Neuronal stem cell (in vitro differentiated cells): Measurements from ENCODE around the gene BLOC1S5.

Source experiments
- DNase-seq: peaks from one replicate; pipeline ENCODE4 v3.0.0-alpha.2; 2013; ENCODE audit warnings: low spot score
- H2AFZ ChIP-seq: one replicate; pipeline ENCODE4 v1.6.1; 2013; ENCODE audit warnings: mild to moderate bottlenecking, low read length, inconsistent platforms
- H2AK5ac ChIP-seq: 2 replicates; pipeline ENCODE4 v1.6.1; 2013; ENCODE audit warnings: low read depth, mild to moderate bottlenecking, inconsistent platforms, low read length, moderate library complexity, mixed read lengths
- H2BK120ac ChIP-seq: 2 replicates; pipeline ENCODE4 v1.6.1; 2013; ENCODE audit warnings: low read depth, mild to moderate bottlenecking, inconsistent platforms, low read length, moderate library complexity, mixed read lengths
- H2BK12ac ChIP-seq: one replicate; pipeline ENCODE4 v1.6.1; 2013; ENCODE audit warnings: low read length, inconsistent platforms
- H2BK15ac ChIP-seq: 2 replicates; pipeline ENCODE4 v1.6.1; 2013; ENCODE audit warnings: mild to moderate bottlenecking, low read length, inconsistent platforms, mixed read lengths
- H2BK5ac ChIP-seq: one replicate; pipeline ENCODE4 v1.6.1; 2013; ENCODE audit warnings: inconsistent platforms, mild to moderate bottlenecking, low read length, moderate library complexity
- H3K14ac ChIP-seq: one replicate; pipeline ENCODE4 v1.6.1; 2013; ENCODE audit warnings: low read length, inconsistent platforms
- H3K18ac ChIP-seq: 2 replicates; pipeline ENCODE4 v1.6.1; 2013; ENCODE audit warnings: low read length, inconsistent platforms
- H3K23ac ChIP-seq: 2 replicates; pipeline ENCODE4 v1.6.1; 2013; ENCODE audit warnings: low read depth, mild to moderate bottlenecking, mixed read lengths, low read length, inconsistent platforms; ENCODE audit not compliant: poor library complexity
- H3K27ac ChIP-seq: replicated peaks from 3 replicates; pipeline ENCODE4 v1.5.1; 2013; ENCODE audit warnings: low read length, inconsistent platforms
- H3K27me3 ChIP-seq, 3 experiments: 2 replicates each; pipeline ENCODE4 v1.6.1; 2013; ENCODE audit warnings: low read length in 3 of 3, mild to moderate bottlenecking in 2 of 3, inconsistent platforms in 1 of 3, low read depth in 1 of 3, mixed read lengths in 1 of 3, moderate library complexity in 1 of 3; ENCODE audit not compliant: control insufficient read depth in 3 of 3, insufficient read depth in 3 of 3
- H3K36me3 ChIP-seq, 2 donors: replicated peaks in 1 of 2; 2 replicates each; pipeline ENCODE4 v1.6.1; 2013; ENCODE audit warnings: low read length in 2 of 2; ENCODE audit not compliant: control insufficient read depth in 2 of 2, insufficient read depth in 2 of 2
- H3K4ac ChIP-seq: 2 replicates; pipeline ENCODE4 v1.6.1; 2013; ENCODE audit warnings: inconsistent platforms, mild to moderate bottlenecking, low read length, moderate library complexity
- H3K4me1 ChIP-seq, 2 donors: 1 replicate in 1 of 2; 2 replicates in 1 of 2; pipeline ENCODE4 v1.6.1; 2013; ENCODE audit warnings: low read length in 2 of 2, low read depth in 1 of 2; ENCODE audit not compliant: control insufficient read depth in 2 of 2, insufficient read depth in 1 of 2
- H3K4me2 ChIP-seq: one replicate; pipeline ENCODE4 v1.6.1; 2013; ENCODE audit warnings: mild to moderate bottlenecking, low read length, inconsistent platforms; ENCODE audit not compliant: insufficient read depth, poor library complexity, severe bottlenecking
- H3K4me3 ChIP-seq, 2 donors: 2 replicates each; pipeline ENCODE4 v1.5.1; 2013; ENCODE audit warnings: low read length in 2 of 2, mild to moderate bottlenecking in 2 of 2, inconsistent platforms in 1 of 2, moderate library complexity in 1 of 2
- H3K79me1 ChIP-seq: one replicate; pipeline ENCODE4 v1.6.1; 2013; ENCODE audit warnings: low read depth, mild to moderate bottlenecking, inconsistent platforms, low read length, moderate library complexity
- H3K9ac ChIP-seq: one replicate; pipeline ENCODE4 v1.6.1; 2013; ENCODE audit warnings: mild to moderate bottlenecking, low read depth, low read length, inconsistent platforms; ENCODE audit not compliant: poor library complexity
- H3K9me3 ChIP-seq, 2 donors: replicated peaks in 1 of 2; 2 replicates each; pipeline versions ENCODE3 to v1.6.1; 2013; ENCODE audit warnings: low read length in 2 of 2, mild to moderate bottlenecking in 2 of 2, inconsistent platforms in 1 of 2, low read depth in 1 of 2, mixed read lengths in 1 of 2, moderate library complexity in 1 of 2; ENCODE audit not compliant: control insufficient read depth in 2 of 2, insufficient read depth in 1 of 2
- H4K8ac ChIP-seq: one replicate; pipeline ENCODE4 v1.6.1; 2013; ENCODE audit warnings: low read depth, mild to moderate bottlenecking, inconsistent platforms, low read length, moderate library complexity
- H4K91ac ChIP-seq: one replicate; pipeline ENCODE4 v1.6.1; 2013; ENCODE audit warnings: low read length, low read depth, mild to moderate bottlenecking, inconsistent platforms; ENCODE audit not compliant: poor library complexity
- WGBS, 2 donors: extraction: QIAGEN DNeasy Blood & Tissue Kit; methylation state at CpG; one replicate each; pipeline ENCODE4 v1.1.7; 2013; ENCODE audit warnings: missing lambda C conversion rate in 2 of 2, mixed read lengths in 1 of 2; ENCODE audit not compliant: insufficient read length in 2 of 2, insufficient replicate concordance in 1 of 2; ENCODE audit errors: extremely low coverage in 2 of 2; 5-methylcytosine and 5-hydroxymethylcytosine counted together

BLOC1S5 gene

GRCh38 chr6:7996538-7997111 is 67.6 kb downstream of the BLOC1S5 start:
- H3K27ac ChIP-seq = no peak overlapping the region
- H2BK15ac ChIP-seq = no peak overlapping the region
- H4K91ac ChIP-seq = no peak overlapping the region
- H2AK5ac ChIP-seq = no peak overlapping the region
- H3K23ac ChIP-seq = no peak overlapping the region
- no peak overlapping the region for H3K14ac ChIP-seq
- H3K79me1 ChIP-seq = no peaks in the 10 kb centered on the region
- H3K9me3 ChIP-seq = no peaks in the 10 kb centered on the region
- no CpG with 5 or more reads among the region's 10 CpGs for WGBS, 2 donors
- H3K4me3 ChIP-seq = no peak overlapping the region
- H3K4me1 ChIP-seq = peaks cover 0 to 2% of the 10 kb centered on the region in 2 donors
- H3K4ac ChIP-seq = no peak overlapping the region
- no peak overlapping the region for H3K9ac ChIP-seq
- no peak overlapping the region for H2BK5ac ChIP-seq
- no peak for DNase-seq
- no peak overlapping the region for H2AFZ ChIP-seq
- H2BK120ac ChIP-seq = no peak overlapping the region
- no peak overlapping the region for H2BK12ac ChIP-seq
- no peak overlapping the region for H4K8ac ChIP-seq
- H3K36me3 ChIP-seq = no peaks in the 10 kb centered on the region
- H3K27me3 ChIP-seq = peaks cover 0 to 5% (median 0%) of the 10 kb centered on the region in 3 experiments
- H3K18ac ChIP-seq = peak overlapping the region; percentile 72
- H3K4me2 ChIP-seq = no peak overlapping the region

DNA sequence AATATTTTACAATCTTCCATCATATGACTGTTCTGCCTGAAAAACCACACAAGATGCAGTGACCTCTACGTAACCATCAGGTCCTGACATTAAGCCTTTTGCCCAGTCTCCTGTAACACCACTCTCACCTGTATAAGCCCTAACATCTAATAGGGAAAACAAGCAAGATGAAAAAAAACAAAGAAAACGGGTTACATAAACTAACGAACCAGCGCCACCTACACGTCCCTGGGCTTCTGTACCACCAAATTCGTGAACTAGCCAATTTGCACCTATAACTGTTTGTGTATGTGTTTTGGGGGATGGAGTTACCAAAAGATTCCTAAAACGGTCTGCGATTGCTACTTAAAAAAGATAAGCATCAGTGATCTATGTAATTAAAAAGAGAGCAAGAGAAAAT is 70.2 kb downstream of the BLOC1S5 start:
- H2BK15ac ChIP-seq = no peak overlapping the region
- no peak overlapping the region for H3K14ac ChIP-seq
- no peak overlapping the region for H2AFZ ChIP-seq
- no peak overlapping the region for H2BK12ac ChIP-seq
- no peak overlapping the region for H3K4me2 ChIP-seq
- H3K4ac ChIP-seq = no peak overlapping the region
- no peak overlapping the region for H2AK5ac ChIP-seq
- H2BK120ac ChIP-seq = no peak overlapping the region
- peaks cover 0 to 21% (median 0%) of the 10 kb centered on the region in 3 experiments for H3K27me3 ChIP-seq
- H3K23ac ChIP-seq = no peak overlapping the region
- no peaks in the 10 kb centered on the region for H3K36me3 ChIP-seq
- H3K4me1 ChIP-seq = peaks cover 0 to 2% of the 10 kb centered on the region in 2 donors
- WGBS, 2 donors = no CpG with 5 or more reads among the region's 8 CpGs
- DNase-seq = no peak
- no peak overlapping the region for H3K4me3 ChIP-seq
- no peak overlapping the region for H3K9ac ChIP-seq
- no peak overlapping the region for H2BK5ac ChIP-seq
- no peaks in the 10 kb centered on the region for H3K9me3 ChIP-seq
- H3K79me1 ChIP-seq = no peaks in the 10 kb centered on the region
- no peak overlapping the region for H4K8ac ChIP-seq
- H4K91ac ChIP-seq = no peak overlapping the region
- no peak overlapping the region for H3K27ac ChIP-seq
- H3K18ac ChIP-seq = no peak overlapping the region

- peaks cover 0 to 2% of the 10 kb centered on the region in 2 donors for H3K4me1 ChIP-seq
- no peak overlapping the region for H2BK120ac ChIP-seq
- peaks cover 0 to 4% of the 10 kb centered on the region in 2 donors for H3K9me3 ChIP-seq
- DNase-seq = no peak
- no peak overlapping the region for H3K18ac ChIP-seq
- no peak overlapping the region for H4K91ac ChIP-seq
- H2AK5ac ChIP-seq = no peak overlapping the region
- H4K8ac ChIP-seq = no peak overlapping the region
- H2BK5ac ChIP-seq = no peak overlapping the region
- H2AFZ ChIP-seq = no peak overlapping the region
- H2BK15ac ChIP-seq = no peak overlapping the region
- no peak overlapping the region for H3K4ac ChIP-seq
- no peak overlapping the region for H3K4me2 ChIP-seq
- no peak overlapping the region for H3K27ac ChIP-seq
- no peak overlapping the region for H2BK12ac ChIP-seq
- H3K23ac ChIP-seq = no peak overlapping the region
- no peak overlapping the region for H3K4me3 ChIP-seq
- H3K36me3 ChIP-seq = no peaks in the 10 kb centered on the region
- no peak overlapping the region for H3K9ac ChIP-seq
- no peaks in the 10 kb centered on the region for H3K79me1 ChIP-seq
- peaks cover 0 to 27% (median 0%) of the 10 kb centered on the region in 3 experiments for H3K27me3 ChIP-seq
- no peak overlapping the region for H3K14ac ChIP-seq
Observed at GRCh38 chr6:7993399-7993798, 70.8 kb downstream of the BLOC1S5 start.

DNA sequence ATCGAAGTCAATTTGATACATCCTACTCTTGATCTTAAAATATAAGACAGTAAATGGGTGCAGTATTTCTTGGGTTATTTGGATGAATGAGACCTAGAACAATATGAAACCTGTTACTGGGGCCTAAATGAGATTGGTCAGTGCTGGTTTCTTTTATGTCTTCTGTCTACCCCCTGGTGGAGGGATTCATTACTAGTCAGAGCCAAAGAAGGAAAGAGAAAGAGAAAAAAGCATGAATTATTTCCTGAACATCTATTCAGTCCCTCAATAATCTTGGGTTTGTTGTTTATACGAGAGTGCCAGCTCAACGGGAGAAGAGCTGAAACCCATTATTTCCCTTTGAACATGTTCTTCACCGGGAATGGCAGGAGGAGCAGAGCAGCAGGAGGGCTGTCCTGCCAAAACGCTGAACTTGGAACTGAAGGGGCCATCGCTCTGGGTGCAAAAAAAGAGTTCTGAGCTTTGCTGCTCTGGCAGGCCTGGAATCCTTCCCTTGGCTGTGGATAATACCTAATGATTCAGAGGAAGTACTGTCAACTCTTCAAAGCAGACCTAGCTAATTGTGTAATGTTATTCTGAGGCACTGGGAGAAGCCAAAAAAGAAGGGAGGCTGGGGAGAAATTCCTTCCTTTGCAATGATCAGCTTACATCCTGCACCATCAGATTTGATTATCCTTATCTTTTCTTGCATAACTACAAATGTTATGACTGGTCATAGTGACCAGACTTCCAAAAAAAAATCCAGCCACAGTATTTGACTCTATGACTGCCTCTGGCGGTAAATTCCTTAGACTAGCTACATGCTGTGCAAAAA is 72.0 kb downstream of the BLOC1S5 start:
- Histone ChIP-seq H3K27me3 (peaks cover 0 to 37% (median 0%) of the 10 kb centered on the region in 3 experiments), H4K8ac (no peak overlapping the region), H3K9ac (no peak overlapping the region), H3K4ac (no peak overlapping the region), H3K4me1 (peaks cover 0 to 2% of the 10 kb centered on the region in 2 donors), H2BK5ac (no peak overlapping the region), H3K9me3 (peaks cover 0 to 14% of the 10 kb centered on the region in 2 donors), H2BK15ac (no peak overlapping the region), H3K4me3 (no peak overlapping the region), H3K23ac (no peak overlapping the region), H2BK120ac (no peak overlapping the region), H3K27ac (no peak overlapping the region), H4K91ac (no peak overlapping the region), H3K14ac (no peak overlapping the region), H3K4me2 (no peak overlapping the region), H3K36me3 (no peaks in the 10 kb centered on the region), H3K79me1 (no peaks in the 10 kb centered on the region), H2BK12ac (no peak overlapping the region), H2AK5ac (no peak overlapping the region), H2AFZ (no peak overlapping the region), H3K18ac (no peak overlapping the region)
- no CpG with 5 or more reads among the region's 7 CpGs for WGBS, 2 donors
- DNase-seq = no peak
